ENCODE results near the gene NAT9. TPM values are rescaled to one million over a fixed set of nuclear protein-coding genes. Genes with fewer than 3 reads are reported as not detected.

The NAT9 gene
- total and polyA plus RNA-seq, 4 donors = 27.1 to 47.4 (median 36.6) TPM

DNA sequence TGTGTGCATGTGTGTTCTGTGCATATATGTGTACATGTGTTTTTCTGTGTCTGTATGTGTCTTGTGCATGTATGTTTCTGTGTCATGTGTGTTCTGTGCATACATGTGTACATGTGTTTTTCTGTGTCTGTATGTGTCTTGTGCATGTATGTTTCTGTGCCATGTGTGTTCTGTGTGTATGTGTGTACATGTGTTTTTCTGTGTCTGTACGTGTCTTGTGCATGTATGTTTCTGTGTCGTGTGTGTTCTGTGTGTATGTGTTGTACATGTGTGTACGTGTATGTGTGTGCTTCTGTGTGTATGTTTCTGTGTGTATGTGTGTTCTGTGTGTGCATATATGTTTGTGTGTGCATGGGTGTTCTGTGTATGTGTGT, 47.5 kb downstream of the NAT9 start:
- no peak overlapping the region for H3K27ac ChIP-seq (ENCODE audit: low read depth in 1 of 2, low read length in 1 of 2)
- peaks cover 0 to 3% (median 0%) of the 10 kb centered on the region in 3 donors for H3K27me3 ChIP-seq (ENCODE audit: control insufficient read depth in 3 of 3, insufficient read depth in 3 of 3, low read length in 2 of 3)
- 97 to 98% methylated on average over 3 of the region's 3 CpGs for WGBS, 2 donors
- no peak overlapping the region for H3K9ac ChIP-seq (ENCODE audit: insufficient read depth in 1 of 2, low read length in 2 of 2)
- TF ChIP-seq, protein P1, sequence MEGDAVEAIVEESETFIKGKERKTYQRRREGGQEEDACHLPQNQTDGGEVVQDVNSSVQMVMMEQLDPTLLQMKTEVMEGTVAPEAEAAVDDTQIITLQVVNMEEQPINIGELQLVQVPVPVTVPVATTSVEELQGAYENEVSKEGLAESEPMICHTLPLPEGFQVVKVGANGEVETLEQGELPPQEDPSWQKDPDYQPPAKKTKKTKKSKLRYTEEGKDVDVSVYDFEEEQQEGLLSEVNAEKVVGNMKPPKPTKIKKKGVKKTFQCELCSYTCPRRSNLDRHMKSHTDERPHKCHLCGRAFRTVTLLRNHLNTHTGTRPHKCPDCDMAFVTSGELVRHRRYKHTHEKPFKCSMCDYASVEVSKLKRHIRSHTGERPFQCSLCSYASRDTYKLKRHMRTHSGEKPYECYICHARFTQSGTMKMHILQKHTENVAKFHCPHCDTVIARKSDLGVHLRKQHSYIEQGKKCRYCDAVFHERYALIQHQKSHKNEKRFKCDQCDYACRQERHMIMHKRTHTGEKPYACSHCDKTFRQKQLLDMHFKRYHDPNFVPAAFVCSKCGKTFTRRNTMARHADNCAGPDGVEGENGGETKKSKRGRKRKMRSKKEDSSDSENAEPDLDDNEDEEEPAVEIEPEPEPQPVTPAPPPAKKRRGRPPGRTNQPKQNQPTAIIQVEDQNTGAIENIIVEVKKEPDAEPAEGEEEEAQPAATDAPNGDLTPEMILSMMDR (IDR thresholded peaks at IDR 0.05; ENCODE audit: control extremely low read depth, extremely low read depth) = no peak
- no peak overlapping the region for H3K4me3 ChIP-seq
- ATAC-seq (ENCODE audit: insufficient read depth, low FRiP score) (no peak), DNase-seq (no peak)
- H3K9me3 ChIP-seq (ENCODE audit: control insufficient read depth in 4 of 4, insufficient read depth in 3 of 4, low read length in 3 of 4) = no peaks in the 10 kb centered on the region
- H3K36me3 ChIP-seq (ENCODE audit: control insufficient read depth in 4 of 4, insufficient read depth in 4 of 4, low read length in 4 of 4) = no peaks in the 10 kb centered on the region
- H3K4me1 ChIP-seq (ENCODE audit: control insufficient read depth in 5 of 5, insufficient read depth in 5 of 5, low read length in 5 of 5) = no peaks in the 10 kb centered on the region

DNA sequence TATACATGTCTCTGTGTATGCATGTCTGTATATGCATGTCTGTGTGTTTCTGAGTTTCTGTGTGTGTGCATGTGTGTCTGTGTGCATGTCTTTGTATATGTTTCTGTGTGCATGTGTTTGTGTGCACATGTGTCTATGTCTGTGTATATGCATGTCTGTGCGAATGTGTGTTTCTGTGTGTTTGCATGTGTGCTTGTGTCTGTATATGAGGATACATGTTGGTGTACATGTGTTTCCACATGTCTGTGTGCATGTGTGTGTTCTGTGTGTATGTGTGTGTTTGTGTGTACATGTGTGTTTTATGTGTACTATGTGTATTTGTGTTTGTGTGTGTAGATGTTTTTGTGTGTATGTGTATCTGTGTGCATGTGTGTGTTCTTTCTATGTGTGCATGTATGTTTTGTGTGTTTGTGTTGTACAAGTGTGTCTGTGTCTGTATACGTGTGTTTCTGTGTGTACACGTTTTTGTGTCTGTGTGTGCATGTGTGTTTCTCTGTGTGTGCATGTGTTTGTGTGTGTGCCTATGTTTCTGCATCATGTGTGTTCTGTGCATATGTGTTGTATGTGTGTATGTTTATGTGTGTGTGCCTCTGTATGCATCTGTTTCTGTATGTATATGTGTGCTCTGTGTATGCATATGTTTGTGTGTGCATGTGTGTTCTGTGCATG, 48.0 kb downstream of the NAT9 start:
- no peak overlapping the region for H3K27ac ChIP-seq (ENCODE audit: low read depth in 1 of 2, low read length in 1 of 2)
- 92 to 97% methylated on average over 3 of the region's 3 CpGs for WGBS, 2 donors
- peaks cover 0 to 3% (median 0%) of the 10 kb centered on the region in 3 donors for H3K27me3 ChIP-seq (ENCODE audit: control insufficient read depth in 3 of 3, insufficient read depth in 3 of 3, low read length in 2 of 3)
- H3K4me3 ChIP-seq = no peak overlapping the region
- H3K4me1 ChIP-seq (ENCODE audit: control insufficient read depth in 5 of 5, insufficient read depth in 5 of 5, low read length in 5 of 5) = no peaks in the 10 kb centered on the region
- ATAC-seq (ENCODE audit: insufficient read depth, low FRiP score) (no peak), DNase-seq (no peak)
- H3K9ac ChIP-seq (ENCODE audit: insufficient read depth in 1 of 2, low read length in 2 of 2) = no peak overlapping the region
- TF ChIP-seq, protein P1 (IDR thresholded peaks at IDR 0.05; ENCODE audit: control extremely low read depth, extremely low read depth) = no peak
- no peaks in the 10 kb centered on the region for H3K36me3 ChIP-seq (ENCODE audit: control insufficient read depth in 4 of 4, insufficient read depth in 4 of 4, low read length in 4 of 4)
- H3K9me3 ChIP-seq (ENCODE audit: control insufficient read depth in 4 of 4, insufficient read depth in 3 of 4, low read length in 3 of 4) = no peaks in the 10 kb centered on the region

DNA sequence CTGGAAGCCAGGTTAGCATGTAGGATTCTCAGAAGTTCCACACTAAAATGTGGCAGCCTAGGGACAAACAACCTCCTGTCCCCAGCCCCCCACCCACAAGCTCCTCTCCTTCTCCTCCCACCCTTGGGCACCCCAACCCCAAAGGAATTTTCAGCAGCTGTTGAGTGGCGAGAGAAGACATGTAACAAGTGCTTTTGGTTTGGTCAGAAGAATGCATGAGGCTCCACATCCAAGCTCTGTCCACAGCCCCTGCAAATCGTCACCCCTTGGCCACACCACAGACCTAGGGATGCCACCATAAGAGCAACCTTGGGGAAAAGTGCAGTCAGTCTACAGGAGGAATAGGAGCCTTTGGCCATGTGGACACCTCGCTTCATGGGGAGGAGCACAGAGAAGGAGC, 51.0 kb downstream of the NAT9 start:
- ATAC-seq (ENCODE audit: insufficient read depth, low FRiP score) (no peak), DNase-seq (no peak)
- Histone ChIP-seq H3K4me3 (no peak overlapping the region), H3K9ac (ENCODE audit: insufficient read depth in 1 of 2, low read length in 2 of 2) (no peak overlapping the region), H3K4me1 (ENCODE audit: control insufficient read depth in 5 of 5, insufficient read depth in 5 of 5, low read length in 5 of 5) (no peaks in the 10 kb centered on the region), H3K9me3 (ENCODE audit: control insufficient read depth in 4 of 4, insufficient read depth in 3 of 4, low read length in 3 of 4) (peaks cover 0 to 5% (median 0%) of the 10 kb centered on the region in 4 donors), H3K27me3 (ENCODE audit: control insufficient read depth in 3 of 3, insufficient read depth in 3 of 3, low read length in 2 of 3) (peaks cover 0 to 3% (median 0%) of the 10 kb centered on the region in 3 donors), H3K27ac (ENCODE audit: low read depth in 1 of 2, low read length in 1 of 2) (no peak overlapping the region), H3K36me3 (ENCODE audit: control insufficient read depth in 4 of 4, insufficient read depth in 4 of 4, low read length in 4 of 4) (no peaks in the 10 kb centered on the region)
- WGBS, 2 donors = 90 to 96% methylated on average over 3 of the region's 3 CpGs
- TF ChIP-seq, protein P1 (IDR thresholded peaks at IDR 0.05; ENCODE audit: control extremely low read depth, extremely low read depth) = no peak

DNA sequence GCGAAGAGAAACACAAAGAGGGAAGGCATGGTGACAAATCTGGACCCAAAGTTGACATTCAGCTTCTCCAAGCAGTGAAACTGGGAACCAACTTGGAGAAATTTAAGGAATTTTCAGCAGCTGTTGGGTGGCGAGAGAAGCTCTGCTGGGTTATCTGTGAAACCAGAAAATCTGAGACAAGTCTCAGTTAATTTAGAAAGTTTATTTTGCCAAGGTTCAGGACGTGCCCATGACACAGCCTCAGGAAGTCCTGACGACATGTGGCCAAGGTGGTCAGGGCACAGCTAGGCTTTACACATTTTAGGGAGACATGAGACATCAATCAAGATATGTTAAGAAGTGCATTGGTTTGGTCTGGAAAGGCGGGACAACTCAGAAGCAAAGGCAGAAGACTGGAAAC, 52.3 kb downstream of the NAT9 start:
- H3K27ac ChIP-seq (ENCODE audit: low read depth in 1 of 2, low read length in 1 of 2) = no peak overlapping the region
- peaks cover 0 to 3% (median 0%) of the 10 kb centered on the region in 3 donors for H3K27me3 ChIP-seq (ENCODE audit: control insufficient read depth in 3 of 3, insufficient read depth in 3 of 3, low read length in 2 of 3)
- H3K4me3 ChIP-seq = no peak overlapping the region
- ATAC-seq (ENCODE audit: insufficient read depth, low FRiP score) (no peak), DNase-seq (no peak)
- peaks cover 0 to 5% (median 0%) of the 10 kb centered on the region in 4 donors for H3K9me3 ChIP-seq (ENCODE audit: control insufficient read depth in 4 of 4, insufficient read depth in 3 of 4, low read length in 3 of 4)
- no peaks in the 10 kb centered on the region for H3K4me1 ChIP-seq (ENCODE audit: control insufficient read depth in 5 of 5, insufficient read depth in 5 of 5, low read length in 5 of 5)
- 61 to 68% methylated on average over 5 of the region's 5 CpGs for WGBS, 2 donors
- TF ChIP-seq, protein P1 (IDR thresholded peaks at IDR 0.05; ENCODE audit: control extremely low read depth, extremely low read depth) = no peak
- H3K36me3 ChIP-seq (ENCODE audit: control insufficient read depth in 4 of 4, insufficient read depth in 4 of 4, low read length in 4 of 4) = no peaks in the 10 kb centered on the region
- H3K9ac ChIP-seq (ENCODE audit: insufficient read depth in 1 of 2, low read length in 2 of 2) = no peak overlapping the region
